GM12873 (cell line): ENCODE measurements around the gene CCDC184.

Experiments used
- CTCF ChIP-seq: IDR thresholded peaks from 2 replicates; pipeline ENCODE4 v1.5.1; 2012; ENCODE audit warnings: low read depth, mild to moderate bottlenecking, moderate library complexity, low read length, control low read depth; ENCODE audit not compliant: insufficient read depth; ENCODE audit errors: missing control alignments

The CCDC184 gene

GRCh38 chr12:48183091-48183875, at the start of gene CCDC184:
Gene CCDC184 (plus strand): TSS chr12:48183644. CDS start chr12:48184123, 479 bp downstream.
- TF ChIP-seq CTCF = peak; percentile 59

- TF ChIP-seq CTCF = no peak
These were observed 48.4 kb upstream of the CCDC184 start for GRCh38 chr12:48135027-48135426.

DNA sequence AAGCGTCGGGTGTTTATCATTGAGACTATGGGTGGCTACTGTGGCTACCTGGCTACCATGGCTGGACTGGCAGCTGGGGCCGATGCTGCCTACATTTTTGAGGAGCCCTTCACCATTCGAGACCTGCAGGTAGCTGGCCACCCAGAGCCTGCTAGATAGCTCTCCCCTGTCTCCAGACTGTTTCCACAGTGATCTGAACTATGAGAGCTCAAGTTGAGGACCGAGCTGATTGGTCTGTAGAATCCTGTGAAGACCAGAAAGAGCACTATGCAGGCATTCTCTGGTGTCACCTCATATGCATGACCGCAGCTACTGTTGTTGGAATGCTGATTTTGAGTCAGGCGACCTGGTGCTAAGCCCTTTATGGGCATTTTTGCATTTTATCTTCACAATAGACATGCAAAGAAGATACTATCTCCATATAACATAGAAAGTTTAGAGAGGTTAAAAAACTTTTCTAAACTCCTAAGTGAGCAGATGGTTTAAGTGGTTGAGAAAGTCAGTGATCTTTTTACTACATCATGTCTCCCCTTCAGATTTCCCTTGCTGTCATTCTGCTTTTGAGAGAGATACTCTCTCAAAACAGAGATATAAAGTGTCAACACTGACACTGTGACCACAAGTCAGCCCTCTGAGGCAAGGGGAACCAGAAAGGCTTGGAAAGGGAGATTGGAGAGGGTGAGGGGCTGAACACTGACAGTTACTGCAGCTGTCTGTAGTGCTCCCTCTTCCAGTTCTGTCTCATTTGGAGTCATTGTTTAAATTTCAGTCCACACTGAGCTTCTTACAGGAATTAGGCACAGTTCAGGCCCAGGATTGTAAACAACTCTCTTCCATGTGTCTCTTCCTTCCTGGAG, 40.4 kb upstream of the CCDC184 start:
- no peak for TF ChIP-seq CTCF

DNA sequence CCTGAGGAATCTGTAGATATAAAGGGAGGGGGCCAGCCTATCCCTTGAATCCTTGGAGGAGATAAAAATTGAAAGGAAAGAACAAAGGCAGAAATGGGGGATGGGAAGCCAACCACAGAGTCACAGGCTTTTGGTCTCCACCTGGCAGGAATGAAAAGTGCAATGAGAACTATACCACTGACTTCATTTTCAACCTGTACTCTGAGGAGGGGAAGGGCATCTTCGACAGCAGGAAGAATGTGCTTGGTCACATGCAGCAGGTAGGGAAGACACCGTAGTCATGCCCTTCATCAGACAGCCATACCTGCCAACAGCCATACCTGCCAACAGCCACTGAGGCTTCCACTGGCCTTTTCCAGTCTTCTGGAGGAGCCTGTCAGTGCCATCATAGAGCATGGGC, 39.5 kb upstream of the CCDC184 start:
- no peak for TF ChIP-seq CTCF

GRCh38 chr12:48145981-48146380, 37.5 kb upstream of the CCDC184 start:
- TF ChIP-seq CTCF = no peak

GRCh38 chr12:48151103-48151771, 32.2 kb upstream of the CCDC184 start:
- no peak for TF ChIP-seq CTCF

DNA sequence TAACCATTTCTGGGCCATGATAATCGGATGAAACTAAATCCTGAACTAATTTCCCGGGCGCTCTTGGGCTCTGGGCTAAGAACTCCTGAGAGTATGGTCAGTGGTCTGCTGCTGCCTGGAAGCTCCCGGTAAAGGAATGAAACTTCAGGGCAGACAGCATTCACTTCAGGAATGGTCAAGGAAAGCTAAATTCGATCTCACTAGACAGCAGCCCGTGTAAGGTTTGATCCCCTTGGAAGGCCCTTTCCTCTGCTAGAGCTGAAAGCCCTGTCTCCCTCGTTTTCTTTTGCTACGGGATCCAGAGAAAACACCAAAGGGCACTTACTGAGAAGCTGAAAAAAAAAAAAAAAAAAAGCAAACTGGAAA, 26.8 kb upstream of the CCDC184 start:
- no peak for TF ChIP-seq CTCF
